GM12874 (cell line): ENCODE results near the gene ARHGAP21.

Experiments used
- TF ChIP-seq, protein P1 (sequence below): IDR thresholded peaks from 2 replicates; pipeline ENCODE4 v1.5.1; 2011; ENCODE audit warnings: low read depth, mild to moderate bottlenecking, control low read depth, low read length, moderate library complexity; ENCODE audit not compliant: insufficient read depth

The ARHGAP21 gene

GRCh38 chr10:24720096-24720495, 3.6 kb downstream of the ARHGAP21 start:
- TF ChIP-seq, protein P1, sequence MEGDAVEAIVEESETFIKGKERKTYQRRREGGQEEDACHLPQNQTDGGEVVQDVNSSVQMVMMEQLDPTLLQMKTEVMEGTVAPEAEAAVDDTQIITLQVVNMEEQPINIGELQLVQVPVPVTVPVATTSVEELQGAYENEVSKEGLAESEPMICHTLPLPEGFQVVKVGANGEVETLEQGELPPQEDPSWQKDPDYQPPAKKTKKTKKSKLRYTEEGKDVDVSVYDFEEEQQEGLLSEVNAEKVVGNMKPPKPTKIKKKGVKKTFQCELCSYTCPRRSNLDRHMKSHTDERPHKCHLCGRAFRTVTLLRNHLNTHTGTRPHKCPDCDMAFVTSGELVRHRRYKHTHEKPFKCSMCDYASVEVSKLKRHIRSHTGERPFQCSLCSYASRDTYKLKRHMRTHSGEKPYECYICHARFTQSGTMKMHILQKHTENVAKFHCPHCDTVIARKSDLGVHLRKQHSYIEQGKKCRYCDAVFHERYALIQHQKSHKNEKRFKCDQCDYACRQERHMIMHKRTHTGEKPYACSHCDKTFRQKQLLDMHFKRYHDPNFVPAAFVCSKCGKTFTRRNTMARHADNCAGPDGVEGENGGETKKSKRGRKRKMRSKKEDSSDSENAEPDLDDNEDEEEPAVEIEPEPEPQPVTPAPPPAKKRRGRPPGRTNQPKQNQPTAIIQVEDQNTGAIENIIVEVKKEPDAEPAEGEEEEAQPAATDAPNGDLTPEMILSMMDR = no peak

- TF ChIP-seq, protein P1 = no peak
These were observed 5.4 kb downstream of the ARHGAP21 start for GRCh38 chr10:24718031-24718855.

- TF ChIP-seq, protein P1 = no peak
These were observed 7.4 kb downstream of the ARHGAP21 start for GRCh38 chr10:24716295-24716694.

- TF ChIP-seq, protein P1 = no peak
These were observed 8.4 kb downstream of the ARHGAP21 start for GRCh38 chr10:24715246-24715769.

- TF ChIP-seq, protein P1 = no peak
These were observed 10.6 kb downstream of the ARHGAP21 start for GRCh38 chr10:24713086-24713485.

- TF ChIP-seq, protein P1 = no peak
These were observed 12.2 kb downstream of the ARHGAP21 start for GRCh38 chr10:24711465-24711864.

- TF ChIP-seq, protein P1 = no peak
These were observed 15.6 kb downstream of the ARHGAP21 start for GRCh38 chr10:24708081-24708480.
